H1 (cell line): ENCODE measurements around the gene ATOH8. TPM values are rescaled to one million over a fixed set of nuclear protein-coding genes. Genes with fewer than 3 reads are reported as not detected.
A peak's percentile ranks its signal among the peaks of the same experiment; 100 is the strongest.

ENCODE experiments used
- CTCF ChIA-PET: fragments of 300-600 bp; sonication (Branson Sonifier 250); formaldehyde crosslinking; loops from one replicate; lab custom pipeline; 2021; ENCODE audit not compliant: partially characterized antibody; lab: Charles Lee
- POLR2A ChIA-PET: fragments of 300-600 bp; sonication (Branson Sonifier 250); formaldehyde crosslinking; loops from one replicate; lab custom pipeline; 2021; ENCODE audit warnings: inconsistent platforms; ENCODE audit not compliant: partially characterized antibody; lab: Charles Lee
- DNase-seq, 2 experiments: peaks; one replicate each; pipeline versions ENCODE4 v3.0.0 to v3.0.0-alpha.2; 2010 to 2022; ENCODE audit warnings: low spot score in 2 of 2, low read depth in 1 of 2, mixed read lengths in 1 of 2
- FAIRE-seq: peaks from 2 replicates; lab custom pipeline; 2011; peaks lifted over from hg19 to GRCh38; lab: Jason Lieb, UNC
- H2AFZ ChIP-seq: 2 replicates; pipeline ENCODE4 v1.8.1; 2012; ENCODE audit warnings: low read length, inconsistent platforms
- H2AK5ac ChIP-seq: 2 replicates; pipeline ENCODE4 v1.6.1; 2013; ENCODE audit warnings: low read depth, low read length
- H2BK120ac ChIP-seq: replicated peaks from 2 replicates; pipeline ENCODE3; 2013; ENCODE audit warnings: low read depth, low read length, inconsistent platforms
- H2BK12ac ChIP-seq: 2 replicates; pipeline ENCODE4 v1.6.1; 2013; ENCODE audit warnings: low read depth, low read length
- H2BK15ac ChIP-seq: 2 replicates; pipeline ENCODE4 v1.6.1; 2013; ENCODE audit warnings: low read length
- H2BK20ac ChIP-seq: 2 replicates; pipeline ENCODE4 v1.6.1; 2013; ENCODE audit warnings: low read length
- H2BK5ac ChIP-seq: 2 replicates; pipeline ENCODE4 v1.6.1; 2013; ENCODE audit warnings: low read depth, low read length
- H3K14ac ChIP-seq: 2 replicates; pipeline ENCODE4 v1.6.1; 2013; ENCODE audit warnings: inconsistent platforms; ENCODE audit not compliant: insufficient read length
- H3K18ac ChIP-seq: 2 replicates; pipeline ENCODE4 v1.6.1; 2013; ENCODE audit warnings: low read length; ENCODE audit errors: extremely low read depth
- H3K23ac ChIP-seq: 2 replicates; pipeline ENCODE4 v1.6.1; 2013; ENCODE audit warnings: inconsistent platforms; ENCODE audit not compliant: insufficient read length
- H3K23me2 ChIP-seq: 2 replicates; pipeline ENCODE4 v1.6.1; 2013; ENCODE audit warnings: low read depth, low read length
- H3K27ac ChIP-seq: 2 replicates; pipeline ENCODE4 v1.6.1; 2011; ENCODE audit warnings: low read depth, low read length, inconsistent platforms
- H3K27me3 ChIP-seq, 4 experiments: replicated peaks in 1 of 4; 1 replicate in 1 of 4; 2 replicates in 3 of 4; pipeline versions ENCODE4 v1.6.1 to v1.8.1; 2011 to 2013; ENCODE audit warnings: low read length in 3 of 4, mild to moderate bottlenecking in 3 of 4, inconsistent platforms in 2 of 4, mixed read lengths in 2 of 4, moderate library complexity in 1 of 4; ENCODE audit not compliant: control insufficient read depth in 3 of 4, insufficient read depth in 3 of 4; ENCODE audit errors: extremely low read depth in 1 of 4
- H3K36me3 ChIP-seq, 4 experiments: 2 replicates each; pipeline versions ENCODE4 v1.6.1 to v1.8.1; 2011 to 2013; ENCODE audit warnings: mild to moderate bottlenecking in 4 of 4, low read length in 3 of 4, moderate library complexity in 2 of 4, control low read depth in 1 of 4, inconsistent platforms in 1 of 4; ENCODE audit not compliant: insufficient read depth in 4 of 4, control insufficient read depth in 2 of 4
- H3K4ac ChIP-seq: replicated peaks from 2 replicates; pipeline ENCODE3; 2013; ENCODE audit warnings: low read length, low read depth, mixed read lengths, inconsistent platforms; ENCODE audit not compliant: insufficient read length
- H3K4me1 ChIP-seq, 4 experiments: replicated peaks in 1 of 4; 1 replicate in 1 of 4; 2 replicates in 3 of 4; pipeline versions ENCODE4 v1.6.1 to v1.8.1; 2011 to 2013; ENCODE audit warnings: low read length in 3 of 4, inconsistent platforms in 2 of 4, mixed read lengths in 1 of 4; ENCODE audit not compliant: insufficient read depth in 4 of 4, control insufficient read depth in 3 of 4
- H3K4me2 ChIP-seq, 2 experiments: 2 replicates each; pipeline versions ENCODE4 v1.6.1 to v1.8.1; 2011 to 2013; ENCODE audit warnings: low read depth in 2 of 2, low read length in 2 of 2, control low read depth in 1 of 2, inconsistent platforms in 1 of 2, mild to moderate bottlenecking in 1 of 2; ENCODE audit not compliant: insufficient read depth in 1 of 2
- H3K4me3 ChIP-seq, 4 experiments: fragments of 200-600, 300-600 bp in 1 of 4; sonication (generic), shearing (Covaris generic), sonication (Bioruptor Twin) in 1 of 4; 2 replicates each; pipeline versions ENCODE4 v1.5.1 to v1.8.1; 2011 to 2016; ENCODE audit warnings: low read length in 4 of 4, low read depth in 3 of 4, control low read depth in 2 of 4, inconsistent platforms in 2 of 4, mild to moderate bottlenecking in 2 of 4, mixed read lengths in 1 of 4, moderate library complexity in 1 of 4; ENCODE audit not compliant: insufficient read depth in 2 of 4; ENCODE audit errors: extremely low read depth in 1 of 4
- H3K56ac ChIP-seq: replicated peaks from 2 replicates; pipeline ENCODE3; 2013; ENCODE audit warnings: low read depth, mild to moderate bottlenecking, mixed read lengths, low read length, inconsistent platforms; ENCODE audit not compliant: insufficient read length
- H3K79me1 ChIP-seq: 2 replicates; pipeline ENCODE4 v1.6.1; 2013; ENCODE audit warnings: low read depth, low read length, control low read depth
- H3K79me2 ChIP-seq, 2 experiments: 2 replicates each; pipeline versions ENCODE4 v1.6.1 to v1.8.1; 2012 to 2013; ENCODE audit warnings: low read length in 2 of 2, mild to moderate bottlenecking in 2 of 2, inconsistent platforms in 1 of 2; ENCODE audit not compliant: insufficient read depth in 2 of 2, control insufficient read depth in 1 of 2
- H3K9ac ChIP-seq, 4 experiments: replicated peaks in 1 of 4; 1 replicate in 1 of 4; 2 replicates in 3 of 4; pipeline versions ENCODE4 v1.6.1 to v1.8.1; 2011 to 2013; ENCODE audit warnings: low read depth in 3 of 4, low read length in 3 of 4, control low read depth in 2 of 4, mild to moderate bottlenecking in 2 of 4, moderate library complexity in 2 of 4, inconsistent platforms in 1 of 4; ENCODE audit errors: extremely low read depth in 1 of 4
- H3K9me3 ChIP-seq, 2 experiments: 2 replicates each; pipeline versions ENCODE4 v1.6.1 to v1.8.1; 2012 to 2013; ENCODE audit warnings: mild to moderate bottlenecking in 2 of 2, moderate library complexity in 2 of 2, control low read depth in 1 of 2, inconsistent platforms in 1 of 2, low read depth in 1 of 2, low read length in 1 of 2, mixed read lengths in 1 of 2; ENCODE audit not compliant: insufficient read depth in 2 of 2
- H4K20me1 ChIP-seq, 2 experiments: replicated peaks in 1 of 2; 2 replicates each; pipeline versions ENCODE3 to v1.8.1; 2011 to 2013; ENCODE audit warnings: inconsistent platforms in 2 of 2, low read length in 2 of 2, mild to moderate bottlenecking in 1 of 2; ENCODE audit not compliant: insufficient read depth in 2 of 2, control insufficient read depth in 1 of 2
- H4K5ac ChIP-seq: 2 replicates; pipeline ENCODE4 v1.6.1; 2013; ENCODE audit warnings: low read length, low read depth, mixed read lengths, inconsistent platforms; ENCODE audit not compliant: insufficient read length
- H4K8ac ChIP-seq: 2 replicates; pipeline ENCODE4 v1.8.0; 2013; ENCODE audit warnings: mild to moderate bottlenecking, moderate library complexity, low read length, inconsistent platforms; ENCODE audit not compliant: insufficient read depth; ENCODE audit errors: extremely low read depth
- H4K91ac ChIP-seq: replicated peaks from 2 replicates; pipeline ENCODE3; 2013; ENCODE audit warnings: low read length, mixed read lengths, inconsistent platforms; ENCODE audit not compliant: insufficient read length
- CBX8 ChIP-seq: fragments of 300-800, 300-1000 bp; sonication (generic); IDR thresholded peaks from 2 replicates; pipeline ENCODE4 v1.7.1; 2016; ENCODE audit warnings: low read depth, low read length, borderline replicate concordance
- CHD1 ChIP-seq: IDR thresholded peaks from 2 replicates; pipeline ENCODE4 v1.6.1; 2012; ENCODE audit warnings: low read depth, low read length, improper control_type of control experiment
- CREB1 ChIP-seq: IDR thresholded peaks from 2 replicates; pipeline ENCODE4 v1.6.1; 2012; ENCODE audit warnings: inconsistent platforms
- GABPA ChIP-seq: IDR thresholded peaks from 2 replicates; pipeline ENCODE4 v1.6.1; 2011; ENCODE audit warnings: mild to moderate bottlenecking, low read length, moderate library complexity, borderline replicate concordance; ENCODE audit not compliant: insufficient read depth
- GTF2F1 ChIP-seq: IDR thresholded peaks from 2 replicates; pipeline ENCODE4 v1.6.1; 2012; ENCODE audit warnings: low read depth, low read length, improper control_type of control experiment, borderline replicate concordance
- HDAC6 ChIP-seq: IDR thresholded peaks from one replicate; pipeline ENCODE4 v1.7.1; 2012; ENCODE audit warnings: low read depth, mild to moderate bottlenecking, inconsistent platforms, low read length, moderate library complexity
- KDM1A ChIP-seq: fragments of 200-600, 300-600 bp; sonication (generic); IDR thresholded peaks from 2 replicates; pipeline ENCODE4 v1.7.1; 2016; ENCODE audit warnings: mild to moderate bottlenecking, low read length, borderline replicate concordance
- KDM4A ChIP-seq: IDR thresholded peaks from one replicate; pipeline ENCODE4 v1.7.1; 2012; ENCODE audit warnings: low read depth, mild to moderate bottlenecking, moderate library complexity, low read length, inconsistent platforms; ENCODE audit not compliant: severe bottlenecking
- NRF1 ChIP-seq: IDR thresholded peaks from 2 replicates; pipeline ENCODE4 v1.6.1; 2011; ENCODE audit warnings: mild to moderate bottlenecking, low read depth, low read length, improper control_type of control experiment
- RNF2 ChIP-seq: fragments of 200-900, 300-1000 bp; sonication (generic); IDR thresholded peaks from 2 replicates; pipeline ENCODE4 v1.7.1; 2016; ENCODE audit warnings: borderline replicate concordance, low read depth, mild to moderate bottlenecking, antibody characterized with exemption, low read length; ENCODE audit not compliant: poor library complexity, severe bottlenecking; ENCODE audit errors: missing control alignments
- SAP30 ChIP-seq: fragments of 300-600 bp; sonication (generic); IDR thresholded peaks from 2 replicates; pipeline ENCODE4 v1.7.1; 2012; ENCODE audit warnings: low read length, moderate library complexity, mild to moderate bottlenecking, inconsistent platforms; ENCODE audit not compliant: insufficient read depth, insufficient replicate concordance
- SIRT6 ChIP-seq: IDR thresholded peaks from one replicate; pipeline ENCODE4 v1.7.1; 2012; ENCODE audit warnings: low read length, inconsistent platforms
- SP4 ChIP-seq: IDR thresholded peaks from 2 replicates; pipeline ENCODE4 v1.6.1; 2012; ENCODE audit warnings: low read length, inconsistent platforms
- TEAD4 ChIP-seq: IDR thresholded peaks from 2 replicates; pipeline ENCODE4 v1.6.1; 2012; ENCODE audit warnings: low read depth, low read length, inconsistent platforms, mixed read lengths
- WGBS, 2 experiments: shearing (Covaris generic) in 1 of 2; methylation state at CpG; one replicate each; pipeline versions ENCODE4 v1.1.6 to v1.1.7; 2013 to 2015; ENCODE audit warnings: low lambda C conversion rate in 2 of 2, mixed read lengths in 2 of 2, inconsistent platforms in 1 of 2, low coverage in 1 of 2, missing lambda C conversion rate in 1 of 2; ENCODE audit not compliant: insufficient replicate concordance in 2 of 2, insufficient coverage in 1 of 2, insufficient read length in 1 of 2; ENCODE audit errors: extremely low coverage in 1 of 2, missing lambda C conversion rate in 1 of 2; 5-methylcytosine and 5-hydroxymethylcytosine counted together
- polyA plus RNA-seq, 7 experiments: library from polyadenylated mRNA; depleted of rRNA in 3 of 7; stranded (reverse) in 5 of 7; unstranded in 2 of 7; fragments of >200 nt in 5 of 7; fragments of 200-250 nt in 2 of 7; gene quantifications; 1 replicate in 5 of 7; 2 replicates in 1 of 7; 4 replicates in 1 of 7; pipeline versions ENCODE4 v1.2.1 to v1.2.3, GENCODE V29; 2011 to 2013; ENCODE audit warnings: missing spikeins in 2 of 7, mixed read lengths in 2 of 7
- total RNA-seq: library from RNA; stranded (reverse); fragmentation: NEBNext Ultra II Directional; extraction: Animal tissue kit (Norgen Biotek cat#: 25700); gene quantifications from 2 replicates; pipeline ENCODE4 v1.2.1, GENCODE V29; 2021

The ATOH8 gene
- total and polyA plus RNA-seq, 2 of the 8 experiments (the other 6 are each of a cell fraction or from before 2014, with no cell fraction given): 0.50 to 0.53 TPM

DNA sequence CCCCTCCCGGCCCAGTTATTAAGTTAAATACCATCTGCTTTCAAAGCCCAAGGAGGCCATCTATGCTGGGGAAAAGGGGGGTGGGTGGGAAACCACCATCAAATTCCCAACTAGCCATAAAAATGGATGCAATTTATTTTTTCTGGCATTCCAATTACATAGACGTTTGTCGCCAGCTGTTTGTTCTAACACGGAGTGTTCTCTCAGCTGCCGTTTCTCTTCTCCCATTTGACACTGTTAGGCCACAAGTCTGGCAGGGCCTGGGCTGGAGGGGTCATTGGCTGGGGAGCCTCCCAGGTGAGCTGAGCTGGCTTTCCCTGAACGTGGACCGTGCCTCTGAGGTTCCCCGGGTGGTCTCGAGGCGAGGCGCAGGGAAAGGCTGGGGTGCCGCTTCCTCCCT lies 16.6 kb downstream of the ATOH8 start:
- Histone ChIP-seq H4K5ac (no peak overlapping the region), H3K4me1 (peaks cover 5 to 52% (median 33%) of the 10 kb centered on the region in 4 experiments), H2BK12ac (peak overlapping the region; percentile 94; the same call in 1 of the 2 replicates), H3K23me2 (peaks cover 2% of the 10 kb centered on the region; the same call in 1 of the 2 replicates), H3K79me1 (no peaks in the 10 kb centered on the region), H3K23ac (no peak overlapping the region), H3K4me2 (no peak overlapping the region), H3K9ac (no peak overlapping the region), H3K18ac (no peak overlapping the region; the same call in 1 of the 2 replicates), H4K8ac (no peak overlapping the region), H2BK20ac (0 out of 2 replicates have a peak overlapping the region, but pooled peaks have one; percentile 72), H3K36me3 (no peaks in the 10 kb centered on the region), H4K20me1 (no peaks in the 10 kb centered on the region), H3K4me3 (no peak overlapping the region), H3K9me3 (no peaks in the 10 kb centered on the region), H2BK5ac (no peak overlapping the region), H3K4ac (no peak overlapping the region), H4K91ac (no peak overlapping the region), H2BK120ac (no peak overlapping the region), H2AK5ac (no peak overlapping the region), H2AFZ (no peak overlapping the region), H3K79me2 (no peaks in the 10 kb centered on the region), H2BK15ac (no peak overlapping the region), H3K27me3 (peaks cover 0 to 44% (median 26%) of the 10 kb centered on the region in 4 experiments; a peak in 6 of 7 replicates), H3K27ac (no peak overlapping the region), H3K14ac (no peak overlapping the region), H3K56ac (no peak overlapping the region)
- WGBS, 2 experiments: 85% methylated on average over 5 of the region's 12 CpGs; no CpG with 5 or more reads in 1 of the 2 experiments
- FAIRE-seq (no peak), DNase-seq (no peak)
- POLR2A ChIA-PET: interaction anchor here (1.3 to 1.6 kb wide), 4 partner anchors 13 to 21 kb away, joined by 3 read pairs; partner anchors contain the start of gene ATOH8
- CTCF ChIA-PET: interaction anchor here (0.6 to 47.8 kb wide), 10 partner anchors 4 to 87 kb away, joined by 3 to 986 read pairs (median 4); partner anchors contain the start of gene ATOH8
- TF ChIP-seq SAP30 (no peak), KDM4A (no peak), SIRT6 (no peak), CREB1 (no peak), GTF2F1 (no peak), CHD1 (no peak), SP4 (no peak), GABPA (no peak), KDM1A (no peak), NRF1 (no peak), HDAC6 (no peak), CBX8 (no peak), RNF2 (no peak), TEAD4 (no peak)
